ENCODE data around the gene RAB40B. TPM values are rescaled to one million over a fixed set of nuclear protein-coding genes. Genes with fewer than 3 reads are reported as not detected.

RAB40B gene
- total and polyA plus RNA-seq, 12 donors: 4.1 to 33.3 (median 14.0) TPM

DNA sequence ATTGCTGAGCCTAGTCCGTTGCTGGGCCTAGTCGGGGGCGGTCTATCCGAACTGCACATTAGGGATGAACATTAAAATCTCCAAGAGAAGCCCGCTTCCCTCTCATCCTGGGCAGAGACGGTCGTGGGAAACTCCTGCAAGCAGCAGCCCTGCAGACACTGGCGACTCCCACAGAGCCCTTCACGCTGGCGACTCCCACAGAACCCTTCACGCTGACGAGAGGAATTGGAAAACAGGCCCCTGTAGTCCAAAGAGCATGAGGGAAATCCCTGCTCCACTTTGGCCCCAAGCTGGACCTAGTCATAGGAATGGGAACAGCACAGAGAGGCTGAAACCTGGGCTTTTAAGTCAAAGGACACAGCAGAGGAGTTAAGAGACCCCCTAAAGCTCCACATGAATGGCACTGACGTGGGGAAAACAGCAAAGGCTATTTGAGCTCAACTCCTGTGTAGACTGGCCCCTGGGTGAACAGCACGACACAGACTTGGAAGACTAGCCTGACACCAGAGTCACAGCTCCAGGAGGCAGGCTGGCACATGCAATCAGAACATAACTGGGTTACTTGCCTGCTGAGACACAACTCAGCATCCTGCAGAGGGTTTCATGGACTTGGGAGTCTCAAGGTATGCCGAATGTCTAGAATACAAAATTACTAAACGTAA, 92.4 kb downstream of the RAB40B start:
- Histone ChIP-seq H3K4me3 (no peak overlapping the region), H3K36me3 (replicated peaks in 1 of 2) (peaks cover 0 to 30% of the 10 kb centered on the region in 2 donors), H3K9me3 (replicated peaks in 1 of 3) (no peaks in the 10 kb centered on the region), H3K27ac (no peak overlapping the region), H3K4me1 (replicated peaks in 1 of 2) (peaks cover 11 to 26% of the 10 kb centered on the region in 2 donors), H3K27me3 (no peaks in the 10 kb centered on the region)
- TF ChIP-seq, protein P1, sequence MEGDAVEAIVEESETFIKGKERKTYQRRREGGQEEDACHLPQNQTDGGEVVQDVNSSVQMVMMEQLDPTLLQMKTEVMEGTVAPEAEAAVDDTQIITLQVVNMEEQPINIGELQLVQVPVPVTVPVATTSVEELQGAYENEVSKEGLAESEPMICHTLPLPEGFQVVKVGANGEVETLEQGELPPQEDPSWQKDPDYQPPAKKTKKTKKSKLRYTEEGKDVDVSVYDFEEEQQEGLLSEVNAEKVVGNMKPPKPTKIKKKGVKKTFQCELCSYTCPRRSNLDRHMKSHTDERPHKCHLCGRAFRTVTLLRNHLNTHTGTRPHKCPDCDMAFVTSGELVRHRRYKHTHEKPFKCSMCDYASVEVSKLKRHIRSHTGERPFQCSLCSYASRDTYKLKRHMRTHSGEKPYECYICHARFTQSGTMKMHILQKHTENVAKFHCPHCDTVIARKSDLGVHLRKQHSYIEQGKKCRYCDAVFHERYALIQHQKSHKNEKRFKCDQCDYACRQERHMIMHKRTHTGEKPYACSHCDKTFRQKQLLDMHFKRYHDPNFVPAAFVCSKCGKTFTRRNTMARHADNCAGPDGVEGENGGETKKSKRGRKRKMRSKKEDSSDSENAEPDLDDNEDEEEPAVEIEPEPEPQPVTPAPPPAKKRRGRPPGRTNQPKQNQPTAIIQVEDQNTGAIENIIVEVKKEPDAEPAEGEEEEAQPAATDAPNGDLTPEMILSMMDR (IDR thresholded peaks at IDR 0.05): no peak
- TF ChIP-seq POLR2A (IDR thresholded peaks at IDR 0.05): no peak
- no peak for DNase-seq
- WGBS, 4 donors: 91 to 93% (median 92%) methylated on average over 16 of the region's 16 CpGs
- intact Hi-C loops (cut with DNase I): no loop called here

Small RNA genes within 50 kb of the gene (microRNA-seq; reads per million reads assigned to microRNA genes)
- 1.1 to 5.1 (median 2.2) reads per million in 3 donors for gene MIR4525

Small RNA genes within 50 kb of the gene (small RNA-seq; reads per million reads assigned to genes)
- 0 reads per million in 2 donors for gene MIR4525

Other genes with a start within 250 kb of the RAB40B start
- gene CYBC1, start 247.9 kb downstream of the RAB40B start, total RNA-seq: 100 to 1,000 TPM in 3 of 9 donors, 10 to 100 TPM in 6; 34.6 to 160 (median 83.9) TPM
- gene CYBC1, start 247.9 kb downstream of the RAB40B start, polyA plus RNA-seq: 10 to 100 TPM; 38.9 to 73.9 (median 61.2) TPM
- gene NARF, start 240.0 kb downstream of the RAB40B start, total RNA-seq: 10 to 100 TPM; 21.8 to 65.6 (median 52.0) TPM
- gene NARF, start 240.0 kb downstream of the RAB40B start, polyA plus RNA-seq: 100 to 1,000 TPM in 2 of 3 donors, 10 to 100 TPM in 1; 26.3 to 198 (median 116) TPM
- 100 to 1,000 TPM in 1 of 9 donors, 10 to 100 TPM in 8; 30.5 to 138 (median 50.0) TPM for gene FOXK2, start 179.0 kb downstream of the RAB40B start, total RNA-seq
- gene FOXK2, start 179.0 kb downstream of the RAB40B start, polyA plus RNA-seq: 10 to 100 TPM; 33.2 to 43.0 (median 38.9) TPM
- gene WDR45B, start 50.3 kb downstream of the RAB40B start, total RNA-seq: 100 to 1,000 TPM in 2 of 9 donors, 10 to 100 TPM in 7; 57.9 to 104 (median 77.8) TPM
- 10 to 100 TPM; 48.6 to 75.1 (median 71.4) TPM for gene WDR45B, start 50.3 kb downstream of the RAB40B start, polyA plus RNA-seq
- gene FN3KRP, start 18.0 kb upstream of the RAB40B start, total RNA-seq: 10 to 100 TPM in 8 of 9 donors, 1 to 10 TPM in 1; 6.8 to 41.2 (median 25.1) TPM
- 10 to 100 TPM; 25.7 to 37.3 (median 30.6) TPM for gene FN3KRP, start 18.0 kb upstream of the RAB40B start, polyA plus RNA-seq
- 100 to 1,000 TPM in 1 of 9 donors, 10 to 100 TPM in 8; 16.0 to 136 (median 54.8) TPM for gene FN3K, start 36.9 kb upstream of the RAB40B start, total RNA-seq
- gene FN3K, start 36.9 kb upstream of the RAB40B start, polyA plus RNA-seq: 10 to 100 TPM; 32.8 to 43.0 (median 38.7) TPM
- 100 to 1,000 TPM in 2 of 9 donors, 10 to 100 TPM in 7; 43.2 to 112 (median 64.5) TPM for gene TBCD, start 53.4 kb upstream of the RAB40B start, total RNA-seq
- gene TBCD, start 53.4 kb upstream of the RAB40B start, polyA plus RNA-seq: 100 to 1,000 TPM in 2 of 3 donors, 10 to 100 TPM in 1; 25.6 to 240 (median 159) TPM
- gene ZNF750, start 141.3 kb upstream of the RAB40B start, total RNA-seq: under 1 TPM in 2 of 9 donors, not detected in 7; 0.07 to 0.14 TPM
- gene ZNF750, start 141.3 kb upstream of the RAB40B start, polyA plus RNA-seq: under 1 TPM in 2 of 3 donors, not detected in 1; 0.08 to 0.20 TPM